AG08395 (cell line): ENCODE results near the gene OR2T35.

Experiments
- DNase-seq: peaks from one replicate; pipeline ENCODE4 v3.0.0; 2012; ENCODE audit warnings: mixed read lengths, low spot score

Gene OR2T35

GRCh38 chr1:248625971-248626370, 19.1 kb downstream of the OR2T35 start:
- no peak for DNase-seq

GRCh38 chr1:248625166-248625565, 19.9 kb downstream of the OR2T35 start:
- DNase-seq: no peak

GRCh38 chr1:248622570-248623001, 22.5 kb downstream of the OR2T35 start:
- DNase-seq: peak; percentile 58

GRCh38 chr1:248621770-248622169, 23.3 kb downstream of the OR2T35 start:
- no peak for DNase-seq

GRCh38 chr1:248618878-248619277, 26.2 kb downstream of the OR2T35 start:
- peak; percentile 52 for DNase-seq

- no peak for DNase-seq
Measured at GRCh38 chr1:248618119-248618518, 27.0 kb downstream of the OR2T35 start.

GRCh38 chr1:248613742-248614141, 31.3 kb downstream of the OR2T35 start:
- no peak for DNase-seq

GRCh38 chr1:248611883-248612414, 33.1 kb downstream of the OR2T35 start:
- no peak for DNase-seq

- DNase-seq: no peak
Measured at GRCh38 chr1:248610301-248610700, 34.8 kb downstream of the OR2T35 start.

GRCh38 chr1:248599396-248599795, 45.7 kb downstream of the OR2T35 start:
- no peak for DNase-seq

- DNase-seq: no peak
Measured at GRCh38 chr1:248597589-248597988, 47.5 kb downstream of the OR2T35 start, which contains the start of gene OR2T10. Gene OR2T10 (minus strand): TSS chr1:248597700. CDS start chr1:248593768, 3,932 bp downstream.

GRCh38 chr1:248596615-248597014, 48.5 kb downstream of the OR2T35 start:
- DNase-seq: no peak

- no peak for DNase-seq
Measured at GRCh38 chr1:248593226-248593625, 51.9 kb downstream of the OR2T35 start.

GRCh38 chr1:248592655-248593054, 52.4 kb downstream of the OR2T35 start:
- no peak for DNase-seq

- DNase-seq: no peak
Measured at GRCh38 chr1:248590055-248590454, 55.0 kb downstream of the OR2T35 start.

- no peak for DNase-seq
Measured at GRCh38 chr1:248589334-248589733, 55.7 kb downstream of the OR2T35 start.
